NCI-H2196 treated with DMSO at 0.1 percent for 48 hours (cell line): ENCODE data around the gene PET100.

Source experiments
- DNase-seq: peaks from one replicate; lab custom pipeline; 2025; ENCODE audit not compliant: unreplicated experiment; lab: John Stamatoyannopoulos, UW

PET100 gene

DNA sequence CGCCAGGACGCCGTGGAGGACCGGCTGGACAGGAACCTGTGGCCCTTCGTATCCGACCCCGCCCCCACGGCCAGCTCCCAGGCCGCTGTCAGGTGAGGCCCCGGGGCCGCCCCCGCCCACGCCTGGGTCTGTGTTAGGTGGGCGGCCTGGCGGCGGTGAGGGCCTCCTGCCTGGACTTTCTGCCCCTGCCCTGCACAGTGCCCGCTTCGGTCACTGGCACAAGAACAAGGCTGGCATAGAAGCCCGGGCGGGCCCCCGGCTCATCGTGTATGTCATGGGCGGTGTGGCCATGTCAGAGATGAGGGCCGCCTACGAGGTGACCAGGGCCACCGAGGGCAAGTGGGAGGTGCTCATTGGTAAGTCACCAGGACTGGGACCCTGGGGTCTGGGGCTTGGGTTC is 17.6 kb downstream of the PET100 start:
- DNase-seq = no peak

DNA sequence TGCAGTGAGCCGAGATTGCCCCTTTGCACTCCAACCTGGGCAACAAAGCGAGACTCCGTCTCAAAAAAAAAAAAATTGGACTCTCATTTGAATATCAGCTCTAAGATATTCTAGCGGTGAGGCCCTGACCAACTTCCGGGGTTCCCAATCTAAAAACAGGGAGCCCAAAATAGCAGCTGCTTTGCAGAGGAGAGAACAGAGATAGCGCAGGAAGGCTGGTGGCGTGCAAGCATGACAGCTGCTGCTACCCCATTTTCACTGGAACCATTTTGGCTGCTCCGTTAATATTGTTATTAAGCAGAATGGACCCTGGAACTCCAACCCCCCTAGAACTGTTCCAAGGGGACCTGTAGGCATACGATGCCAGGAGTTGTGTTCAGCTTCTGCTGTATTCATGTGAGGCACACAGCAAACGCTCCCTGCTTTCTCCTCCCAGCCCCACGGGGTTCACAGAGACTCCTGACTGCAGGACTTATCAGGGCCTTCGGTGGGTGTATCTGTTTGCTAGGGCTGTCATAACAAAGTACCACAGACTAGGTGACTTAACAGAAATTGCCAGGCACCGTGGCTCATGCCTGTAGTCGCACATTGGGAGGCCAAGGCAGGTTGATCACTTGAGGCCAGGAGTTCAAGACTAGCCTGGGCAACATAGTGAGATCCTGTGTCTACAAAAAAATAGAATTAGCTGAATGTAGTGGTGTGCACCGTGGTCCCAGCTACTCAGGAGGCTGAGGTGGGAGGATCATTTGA is 18.8 kb downstream of the PET100 start:
- no peak for DNase-seq

DNA sequence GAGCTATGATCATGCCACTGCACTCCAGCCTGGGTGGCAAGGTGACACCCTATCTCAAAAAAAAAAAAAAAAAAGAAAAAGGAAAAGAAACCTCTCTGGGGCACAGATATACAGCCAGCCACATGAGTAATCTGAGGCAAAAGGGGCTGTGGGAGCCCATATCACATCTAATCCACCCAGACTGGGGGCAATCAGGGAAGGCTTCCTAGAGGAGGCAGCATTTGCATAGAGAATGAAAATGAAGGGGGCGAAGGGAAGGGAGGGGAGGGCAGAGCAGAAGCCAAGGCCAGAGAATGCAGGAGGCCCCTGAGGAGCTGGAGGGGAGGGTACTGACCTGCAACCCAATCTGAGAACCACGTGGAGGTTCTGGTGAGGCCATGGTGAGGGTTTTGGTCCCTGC is 20.6 kb downstream of the PET100 start:
- no peak for DNase-seq

DNA sequence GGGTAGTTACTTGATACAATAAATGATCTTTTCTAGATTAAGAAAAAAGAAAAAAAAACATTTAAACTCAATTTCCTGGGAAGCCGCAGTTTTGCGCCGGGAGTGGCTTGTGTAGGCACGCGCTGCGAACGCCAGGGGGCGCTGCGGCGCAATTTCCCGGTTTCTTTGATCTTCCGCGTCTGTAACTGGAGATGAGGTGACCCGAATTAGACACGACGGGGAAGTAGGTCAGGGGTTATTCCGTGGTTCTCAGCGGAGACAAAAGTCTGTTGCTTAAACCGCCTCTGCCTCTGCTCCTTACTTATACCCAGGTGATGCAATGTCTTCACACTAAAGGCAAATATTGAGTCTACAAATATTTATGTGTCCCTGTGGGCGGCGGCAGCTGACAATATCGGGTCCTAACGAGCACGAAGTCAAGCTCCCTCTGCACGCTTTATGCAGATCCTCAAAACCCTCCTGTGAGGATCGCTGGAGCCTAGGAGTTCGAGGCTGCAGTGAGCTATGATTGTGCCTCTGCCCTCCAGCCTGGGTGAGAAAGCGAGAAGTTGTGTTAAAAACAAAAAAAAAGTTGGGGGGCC is 22.6 kb downstream of the PET100 start:
- DNase-seq = peak; percentile 84

DNA sequence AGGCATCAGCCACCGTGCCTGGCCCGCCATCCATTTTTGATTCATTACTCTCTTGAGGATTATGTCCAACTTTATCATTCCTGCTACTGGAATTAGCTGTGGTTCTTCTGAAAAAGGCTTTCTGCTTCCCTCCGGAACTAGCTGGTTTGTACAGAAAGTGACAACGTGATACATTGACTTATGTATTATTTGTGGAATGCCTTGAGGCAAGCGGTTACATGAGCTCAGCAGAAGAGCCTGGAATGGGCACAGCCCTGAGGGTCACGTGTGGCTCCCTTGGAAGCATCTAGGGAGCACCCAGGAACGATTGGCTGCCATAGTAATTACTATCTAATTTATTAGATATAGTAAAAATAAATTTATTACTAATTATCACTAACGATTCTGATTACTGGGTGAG is 24.8 kb downstream of the PET100 start:
- DNase-seq = no peak

DNA sequence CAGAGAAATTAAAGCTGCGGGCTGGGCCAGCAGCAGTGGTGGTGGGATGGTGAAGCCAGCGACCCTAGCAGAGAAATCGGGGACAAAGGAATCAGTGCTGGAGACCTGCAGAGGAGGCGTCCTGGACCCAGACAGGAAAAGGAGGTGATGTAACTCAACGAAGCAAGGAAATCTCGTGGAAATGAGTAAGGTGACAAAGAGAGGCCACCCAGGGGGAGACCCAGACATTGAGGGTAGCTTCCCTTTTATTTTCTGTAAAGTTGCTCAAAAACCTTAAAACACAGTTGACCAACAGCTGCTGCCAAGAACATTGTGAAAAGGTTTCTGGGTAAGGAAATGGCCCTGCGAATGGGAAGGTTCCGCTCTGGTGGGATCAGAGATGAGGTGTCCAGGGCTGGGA is 26.0 kb downstream of the PET100 start:
- no peak for DNase-seq

DNA sequence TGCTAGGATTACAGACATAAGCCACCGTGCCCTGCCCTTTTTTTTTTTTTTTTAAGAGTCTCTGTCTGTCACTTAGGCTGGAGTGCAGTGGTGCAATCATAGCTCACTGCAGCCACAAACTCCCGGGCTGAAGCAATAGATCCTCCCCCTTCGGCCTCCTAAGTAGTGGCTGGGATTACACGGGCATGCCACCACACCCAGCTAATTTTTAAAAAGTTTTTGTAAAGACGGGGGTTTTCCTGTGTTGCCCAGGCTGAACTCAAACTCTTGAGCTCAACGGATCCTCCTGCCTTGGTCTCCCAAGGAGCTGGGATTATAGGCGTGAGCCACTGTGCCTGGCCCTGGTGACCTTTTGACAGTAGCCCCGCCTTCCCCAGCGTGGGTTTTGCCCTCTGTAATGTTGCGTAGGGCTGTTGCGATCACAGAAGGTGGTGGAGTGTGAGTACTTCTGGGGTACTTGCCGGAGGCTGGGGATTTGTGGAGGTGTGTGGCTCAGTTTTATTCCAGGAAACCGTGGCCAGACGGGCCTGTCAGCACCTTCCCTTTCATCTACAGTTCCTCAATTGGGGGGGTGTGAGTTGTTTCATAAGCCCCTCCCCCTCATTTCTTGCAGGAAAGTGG is 27.6 kb downstream of the PET100 start:
- no peak for DNase-seq

DNA sequence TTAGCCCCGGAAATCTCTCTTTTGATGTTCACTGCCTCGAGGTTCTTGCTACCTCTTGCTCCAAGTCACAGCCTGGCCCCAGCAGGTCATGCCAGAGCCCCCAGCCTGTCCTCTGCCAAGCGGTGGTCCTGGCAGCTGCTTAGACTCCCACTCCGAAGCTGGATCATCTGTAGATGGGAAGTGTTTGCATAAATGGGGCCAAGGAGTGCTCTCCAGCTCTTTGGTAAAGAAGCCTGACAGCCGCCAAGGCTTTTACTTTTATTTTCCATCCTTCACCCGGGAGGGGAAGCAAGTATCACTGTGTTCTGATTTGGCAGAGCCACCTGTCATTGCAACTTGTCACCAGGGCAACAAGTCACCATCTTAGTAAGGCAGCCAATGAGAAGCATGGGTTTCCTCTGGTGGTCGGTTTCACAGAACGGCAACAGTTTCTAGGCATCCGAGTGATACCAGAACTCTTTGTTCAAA is 28.7 kb downstream of the PET100 start:
- DNase-seq = peak; percentile 9

DNA sequence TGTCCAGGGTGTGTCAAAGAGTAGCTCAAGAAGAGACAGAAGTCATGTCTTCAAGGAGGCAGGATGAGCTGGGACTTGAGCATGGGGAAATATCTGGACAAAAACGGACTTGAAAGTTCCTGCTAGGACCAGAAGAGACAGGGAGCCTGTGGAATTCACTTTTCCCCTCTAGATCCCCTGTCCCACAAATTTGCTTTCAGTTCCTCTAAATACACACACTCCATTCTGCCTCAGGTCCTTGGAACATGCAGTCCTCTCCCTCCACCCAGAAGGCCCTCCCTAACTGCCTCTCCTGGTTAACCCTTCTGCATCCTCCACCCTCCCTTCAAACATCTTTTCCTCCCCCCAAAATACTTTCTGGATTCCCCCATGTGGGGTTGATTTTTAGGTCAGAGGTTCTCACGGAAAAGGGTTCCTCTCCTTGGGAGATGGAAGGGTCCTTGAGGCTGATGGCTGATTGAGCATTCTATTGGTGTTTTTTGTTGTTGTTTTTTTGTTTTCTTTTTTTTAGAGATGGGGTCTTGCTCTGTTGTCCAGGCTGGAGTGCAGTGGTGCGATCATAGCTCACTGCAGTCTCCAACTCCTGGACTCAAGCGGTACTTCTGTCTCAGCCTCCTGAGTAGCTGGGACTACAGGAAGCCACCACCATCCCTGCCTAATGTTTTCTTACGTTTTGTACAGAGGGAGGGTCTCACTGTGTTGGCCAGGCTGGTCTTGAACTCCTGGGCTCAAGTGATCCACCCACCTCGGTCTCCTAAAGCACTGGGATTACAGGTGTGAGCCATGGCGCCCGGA is 32.3 kb downstream of the PET100 start:
- DNase-seq = no peak

DNA sequence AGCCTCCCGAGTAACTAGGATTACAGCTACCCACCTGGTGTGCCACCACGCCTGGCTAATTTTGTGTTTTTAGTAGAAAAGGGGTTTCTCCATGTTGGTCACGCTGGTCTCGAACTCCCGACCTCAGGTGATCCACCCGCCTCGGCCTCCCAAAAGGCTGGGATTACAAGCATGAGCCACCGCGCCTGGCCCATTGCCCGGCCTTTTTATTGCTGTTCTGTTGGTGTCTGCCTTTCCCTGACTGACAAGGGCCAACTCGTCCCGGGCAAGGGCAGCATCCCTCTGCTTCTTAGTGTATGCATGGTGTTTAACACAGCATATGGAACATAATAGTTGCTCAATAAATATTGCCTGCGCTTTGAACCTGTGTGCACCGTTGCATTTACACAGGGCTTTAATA is 33.1 kb downstream of the PET100 start:
- DNase-seq = no peak

DNA sequence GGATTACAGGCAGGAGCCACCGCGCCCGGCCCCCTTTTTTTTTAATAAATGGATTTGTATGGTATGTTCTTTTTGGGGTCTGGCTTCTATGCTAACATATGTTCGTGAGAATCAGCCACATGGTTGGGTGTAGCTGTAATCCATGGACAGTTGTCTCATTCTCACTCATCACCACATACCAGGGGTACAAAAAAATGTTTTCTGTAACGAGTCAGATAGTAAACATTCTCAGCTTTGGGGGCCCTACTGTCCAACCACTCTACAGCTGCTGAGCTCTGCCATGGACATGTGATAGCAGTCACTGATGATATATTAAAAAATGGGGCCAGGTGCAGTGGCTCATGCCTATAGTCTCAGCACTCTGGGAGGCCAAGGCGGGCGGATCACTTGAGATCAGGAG is 34.1 kb downstream of the PET100 start:
- DNase-seq = no peak

DNA sequence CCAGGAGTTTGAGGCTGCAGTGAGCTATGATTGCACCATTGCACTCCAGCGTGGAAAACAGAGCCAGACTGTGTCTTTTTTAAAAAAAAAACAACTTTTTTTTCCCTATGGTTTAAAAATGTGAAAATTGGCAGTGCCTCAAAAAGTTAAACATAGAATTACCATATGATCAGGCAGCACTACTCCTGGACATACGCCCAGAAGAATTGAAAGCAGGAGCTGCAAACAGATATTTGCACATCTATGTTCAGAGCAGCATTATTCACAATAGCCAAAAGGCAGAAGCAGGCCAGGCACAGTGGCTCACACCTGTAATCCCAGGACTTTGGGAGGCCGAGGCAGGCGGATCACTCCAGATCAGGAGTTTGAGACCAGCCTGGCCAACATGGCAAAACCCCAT is 35.5 kb downstream of the PET100 start:
- no peak for DNase-seq

DNA sequence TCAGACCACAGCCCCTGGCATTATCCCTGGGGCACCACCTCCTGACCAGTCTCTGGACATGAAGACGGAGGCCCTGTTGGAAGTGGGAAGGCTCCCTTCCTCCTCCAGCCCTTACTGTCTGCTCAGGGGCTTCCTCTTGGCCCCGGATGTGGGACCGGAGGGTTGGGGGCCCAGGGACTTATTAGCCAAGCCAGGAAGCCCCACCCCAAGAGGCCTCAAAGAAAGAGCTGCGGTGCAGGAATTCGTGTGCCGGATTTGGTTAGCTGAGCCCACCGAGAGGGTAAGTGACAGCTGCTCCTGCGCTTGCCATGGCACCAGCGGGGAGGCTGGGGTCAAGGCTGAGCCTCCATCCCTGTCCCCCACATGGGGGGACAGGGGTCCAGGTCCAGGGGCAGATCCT is 39.2 kb downstream of the PET100 start, which contains the start of gene RETN:
Gene RETN, plus strand, starts transcription at position 208 of the 400 bp plus-strand sequence. CDS start 278 bp downstream, outside the sequence.
- no peak for DNase-seq

DNA sequence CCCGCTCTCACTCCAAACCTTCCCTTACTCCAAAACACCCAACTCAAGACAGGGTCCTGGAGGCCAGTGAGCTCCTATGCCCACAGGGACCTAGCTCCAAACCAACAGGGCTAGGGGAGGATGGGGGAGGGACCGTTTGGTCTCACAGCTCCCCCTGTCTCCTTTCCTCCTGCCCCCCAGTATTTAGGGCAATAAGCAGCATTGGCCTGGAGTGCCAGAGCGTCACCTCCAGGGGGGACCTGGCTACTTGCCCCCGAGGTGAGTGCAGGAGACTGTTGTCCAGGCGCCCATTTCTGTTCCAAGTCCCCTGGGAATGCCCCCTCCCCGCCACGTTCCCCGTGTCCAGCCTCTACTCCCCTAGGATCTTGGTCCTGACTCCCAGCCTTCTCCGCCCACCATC is 40.0 kb downstream of the PET100 start:
- DNase-seq = no peak

DNA sequence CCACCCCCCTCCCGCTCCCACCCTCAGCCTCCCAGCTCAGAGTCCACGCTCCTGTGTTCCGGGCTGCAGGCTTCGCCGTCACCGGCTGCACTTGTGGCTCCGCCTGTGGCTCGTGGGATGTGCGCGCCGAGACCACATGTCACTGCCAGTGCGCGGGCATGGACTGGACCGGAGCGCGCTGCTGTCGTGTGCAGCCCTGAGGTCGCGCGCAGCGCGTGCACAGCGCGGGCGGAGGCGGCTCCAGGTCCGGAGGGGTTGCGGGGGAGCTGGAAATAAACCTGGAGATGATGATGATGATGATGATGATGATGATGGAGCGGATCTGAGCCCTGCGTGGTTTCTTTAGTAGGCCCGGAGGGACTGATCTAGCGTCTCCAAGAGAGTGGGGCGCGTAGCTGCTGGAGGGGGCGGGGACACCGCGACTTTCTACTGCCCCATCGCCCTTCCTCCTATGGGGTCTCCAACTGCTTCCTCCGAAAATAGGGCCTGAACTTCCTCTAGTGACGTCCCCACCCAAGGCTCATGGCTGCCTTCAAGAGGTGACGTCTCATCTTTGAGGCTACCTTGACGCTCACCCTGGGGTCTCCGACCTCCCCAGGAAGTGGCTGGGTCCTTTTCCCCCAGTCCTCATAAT is 40.7 kb downstream of the PET100 start:
- DNase-seq = no peak

DNA sequence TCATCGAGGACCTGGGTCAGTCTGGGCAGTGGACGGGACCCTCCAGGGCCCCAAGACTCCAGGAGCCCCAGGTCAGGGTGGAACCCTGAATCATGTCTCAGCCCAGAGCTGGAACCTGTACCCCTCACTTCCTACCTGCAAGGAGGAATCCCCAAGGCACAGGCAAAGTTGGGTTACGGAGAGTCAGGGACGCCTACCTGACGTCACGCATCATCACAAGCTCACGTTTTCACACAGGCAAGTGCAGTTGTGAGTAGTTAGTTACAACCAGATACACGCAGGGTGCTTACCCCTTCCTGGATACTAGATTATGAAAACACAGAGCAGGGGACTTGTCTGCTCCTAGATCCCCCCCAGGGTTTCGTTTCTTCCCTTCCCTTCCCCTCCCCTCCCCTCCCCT is 41.2 kb downstream of the PET100 start:
- no peak for DNase-seq

DNA sequence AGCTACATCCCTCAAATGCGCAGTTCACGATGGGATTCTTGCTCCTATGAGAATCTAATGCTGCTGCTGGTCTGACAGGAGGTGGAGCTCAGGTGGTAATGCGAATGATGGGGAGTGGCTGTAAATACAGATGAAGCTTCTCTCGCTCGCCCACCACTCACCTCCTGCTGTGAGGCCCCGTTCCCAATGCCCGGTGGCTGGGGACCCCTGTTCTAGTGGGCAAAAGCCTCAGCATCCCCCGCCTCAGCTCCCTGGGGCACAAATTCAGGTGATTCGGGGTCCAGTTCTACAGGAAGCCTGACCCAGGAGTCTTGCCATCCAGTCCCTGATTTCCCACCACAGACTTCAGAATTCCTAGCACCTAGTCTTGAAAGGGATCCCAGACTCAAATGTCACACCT is 42.9 kb downstream of the PET100 start:
- no peak for DNase-seq

DNA sequence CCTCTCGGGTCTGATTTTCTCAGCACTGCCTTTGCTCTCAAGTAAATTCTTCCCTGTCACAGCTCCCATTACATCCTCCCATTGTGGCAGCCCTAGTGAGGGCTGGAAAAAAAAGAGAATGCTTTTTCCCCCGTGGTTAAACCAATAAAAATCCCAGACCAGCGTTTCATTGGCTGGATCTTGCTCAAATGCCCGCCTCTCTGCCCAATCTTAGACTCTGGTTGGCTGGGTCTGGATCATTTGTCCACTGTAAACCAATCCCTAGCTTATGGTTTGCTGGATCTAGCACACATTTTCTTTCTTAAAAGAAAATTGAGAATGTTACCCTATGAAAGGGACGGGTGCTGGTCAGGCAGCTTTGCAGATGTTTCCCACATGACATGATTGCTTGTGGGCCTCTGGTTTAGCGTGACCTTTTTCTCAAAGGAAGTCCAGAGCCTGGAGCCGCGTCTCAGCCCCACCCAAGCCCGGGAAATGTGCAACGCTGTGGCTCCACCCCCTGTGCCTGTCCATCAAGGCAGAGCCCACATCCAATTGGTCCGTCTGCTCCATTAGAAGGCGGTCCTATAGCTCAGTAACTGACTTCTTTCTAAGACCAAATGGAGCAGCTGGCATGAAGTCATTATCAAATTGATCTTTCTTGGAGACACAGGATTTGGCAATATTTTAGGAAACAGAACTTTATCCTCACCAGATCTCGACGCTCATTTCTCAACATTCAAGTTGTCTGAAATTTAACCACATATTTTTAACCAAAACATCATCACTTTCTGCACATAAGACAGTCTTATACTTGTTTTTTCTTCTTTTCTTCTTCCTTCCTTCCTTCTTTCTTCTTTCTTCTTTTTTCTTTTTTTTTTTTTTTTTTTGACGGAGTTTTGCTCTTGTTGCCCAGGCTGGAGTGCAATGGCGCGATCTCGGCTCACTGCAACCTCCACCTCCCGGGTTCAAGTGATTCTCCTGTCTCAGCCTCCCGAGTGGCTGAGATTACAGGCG is 44.7 kb downstream of the PET100 start:
- DNase-seq = peak; percentile 14

DNA sequence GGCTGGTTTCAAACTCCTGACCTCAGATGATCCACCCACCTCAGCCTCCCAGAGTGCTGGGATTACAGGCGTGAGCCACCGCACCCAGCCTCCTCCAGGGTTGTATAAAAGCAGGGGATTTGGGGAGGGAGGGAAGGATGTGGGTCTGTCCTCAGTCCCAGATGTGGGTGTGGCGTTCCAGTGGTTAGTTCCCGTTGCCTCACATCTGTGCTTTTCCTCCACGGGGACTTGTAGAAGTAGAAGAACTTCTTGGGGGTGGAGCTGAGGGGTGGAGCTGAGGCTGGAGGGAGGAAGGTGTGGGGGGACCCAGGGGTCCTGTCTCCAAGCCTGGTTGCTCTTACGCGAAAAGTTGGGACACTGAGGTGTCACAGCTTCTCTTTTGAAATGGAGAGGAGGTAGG is 46.8 kb downstream of the PET100 start:
- no peak for DNase-seq

DNA sequence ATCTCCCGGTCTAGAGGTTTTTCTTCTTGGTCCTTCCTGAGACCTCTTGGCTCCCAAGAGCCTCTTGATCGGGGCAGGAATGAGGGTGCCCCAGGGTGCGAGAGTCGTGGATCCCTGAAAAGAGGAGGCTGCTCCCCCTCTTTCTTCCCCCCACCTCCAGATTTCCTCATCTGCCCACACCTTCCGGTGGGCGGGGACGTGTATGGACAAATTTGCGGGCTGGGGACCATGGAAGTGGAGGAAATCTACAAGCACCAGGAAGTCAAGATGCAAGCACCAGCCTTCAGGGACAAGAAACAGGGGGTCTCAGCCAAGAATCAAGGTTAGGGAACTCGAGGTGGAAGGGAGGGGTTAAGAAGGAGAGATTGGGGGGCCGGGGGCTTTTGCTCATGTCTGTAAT is 47.3 kb downstream of the PET100 start, which contains the start of gene MCEMP1:
Gene MCEMP1, plus strand, starts transcription at position 237 of the 400 bp plus-strand sequence. Its CDS starts 31 bp downstream, at position 268.
- DNase-seq = no peak
